HG03469 (cell line): ENCODE results near the gene ASB7.
"Not testable (repeated sequence)": the region's sequence is repeated elsewhere in the genome, so short reads cannot be mapped to it uniquely, and the experiment has no call there.

Experiments used
- ATAC-seq: cut with Tn5 transposase; IDR thresholded peaks from one replicate; pipeline ENCODE4 v1.9.1; 2021; ENCODE audit warnings: mild to moderate bottlenecking, moderate library complexity, moderate number of reproducible peaks; ENCODE audit not compliant: unreplicated experiment

Gene ASB7

GRCh38 chr15:100648951-100649350 lies 46.6 kb downstream of the ASB7 start:
- ATAC-seq, result no peak

- no peak for ATAC-seq
Observed at GRCh38 chr15:100650685-100651084, 48.3 kb downstream of the ASB7 start.

GRCh38 chr15:100651253-100651652 lies 48.9 kb downstream of the ASB7 start:
- ATAC-seq, result no peak

- no peak for ATAC-seq
Observed at GRCh38 chr15:100652116-100652515, 49.7 kb downstream of the ASB7 start.

- ATAC-seq, result no peak
Observed at GRCh38 chr15:100653608-100654007, 51.2 kb downstream of the ASB7 start.

GRCh38 chr15:100658895-100659294 lies 56.5 kb downstream of the ASB7 start:
- no peak for ATAC-seq

GRCh38 chr15:100661156-100661555 lies 58.8 kb downstream of the ASB7 start:
- no peak for ATAC-seq

GRCh38 chr15:100663086-100663914 lies 60.9 kb downstream of the ASB7 start:
- ATAC-seq, result no peak

- no peak for ATAC-seq
Observed at GRCh38 chr15:100663915-100664281, 61.5 kb downstream of the ASB7 start.

- no peak for ATAC-seq
Observed at GRCh38 chr15:100665570-100665969, 63.2 kb downstream of the ASB7 start.

GRCh38 chr15:100667405-100668347 lies 65.3 kb downstream of the ASB7 start:
- ATAC-seq, result no peak

GRCh38 chr15:100668348-100668745 lies 66.0 kb downstream of the ASB7 start:
- ATAC-seq, result no peak

- no peak for ATAC-seq
Observed at GRCh38 chr15:100669260-100669659, 66.9 kb downstream of the ASB7 start.

GRCh38 chr15:100670505-100671021 lies 68.2 kb downstream of the ASB7 start:
- no peak for ATAC-seq

- ATAC-seq, result no peak
Observed at GRCh38 chr15:100671124-100671680, 68.8 kb downstream of the ASB7 start.

GRCh38 chr15:100671858-100672543 lies 69.6 kb downstream of the ASB7 start:
- no peak for ATAC-seq

- ATAC-seq, result no peak
Observed at GRCh38 chr15:100672959-100673358, 70.6 kb downstream of the ASB7 start.

GRCh38 chr15:100679151-100679550 lies 76.8 kb downstream of the ASB7 start:
- ATAC-seq, result not testable (repeated sequence)

- no peak for ATAC-seq
Observed at GRCh38 chr15:100680726-100681125, 78.3 kb downstream of the ASB7 start.

GRCh38 chr15:100681335-100681746 lies 79.0 kb downstream of the ASB7 start:
- no peak for ATAC-seq

- ATAC-seq, result no peak
Observed at GRCh38 chr15:100682468-100682867, 80.1 kb downstream of the ASB7 start.
